Common myeloid progenitor, CD34-positive (primary cell): ENCODE results near the gene CALML4.
"Not testable (repeated sequence)": the region's sequence is repeated elsewhere in the genome, so short reads cannot be mapped to it uniquely, and the experiment has no call there.

Source experiments
- CTCF ChIA-PET: fragments of 350-600 bp; sonication (Branson Sonifier 250); formaldehyde crosslinking; loops from one replicate; lab custom pipeline; 2021; ENCODE audit warnings: antibody characterized with exemption; lab: Charles Lee
- POLR2A ChIA-PET: fragments of 350-600 bp; sonication (Branson Sonifier 250); formaldehyde crosslinking; loops from one replicate; lab custom pipeline; 2021; ENCODE audit warnings: antibody characterized with exemption; lab: Charles Lee
- DNase-seq, 3 donors: peaks; one replicate each; pipeline versions ENCODE4 v3.0.0 to v3.0.0-alpha.2; 2013
- H3K27ac ChIP-seq, 2 experiments: 1 replicate in 1 of 2; 2 replicates in 1 of 2; pipeline ENCODE4 v1.7.0; 2013; ENCODE audit warnings: inconsistent platforms in 2 of 2, low read length in 2 of 2, mild to moderate bottlenecking in 2 of 2, low read depth in 1 of 2, moderate library complexity in 1 of 2; ENCODE audit not compliant: severe bottlenecking in 2 of 2, insufficient read depth in 1 of 2, poor library complexity in 1 of 2
- H3K27me3 ChIP-seq, 5 experiments: replicated peaks in 2 of 5; 1 replicate in 3 of 5; 2 replicates in 2 of 5; pipeline versions ENCODE4 v1.6.1 to v1.7.0; 2013; ENCODE audit warnings: low read length in 4 of 5, mild to moderate bottlenecking in 2 of 5, moderate library complexity in 2 of 5, inconsistent platforms in 1 of 5; ENCODE audit not compliant: insufficient read depth in 5 of 5, control insufficient read depth in 4 of 5
- H3K36me3 ChIP-seq, 4 experiments: 1 replicate in 2 of 4; 2 replicates in 2 of 4; pipeline versions ENCODE4 v1.6.1 to v1.7.0; 2013; ENCODE audit warnings: low read length in 3 of 4, control low read depth in 1 of 4, mild to moderate bottlenecking in 1 of 4; ENCODE audit not compliant: control insufficient read depth in 4 of 4, insufficient read depth in 4 of 4
- H3K4me1 ChIP-seq, 4 experiments: 1 replicate in 3 of 4; 2 replicates in 1 of 4; pipeline versions ENCODE4 v1.6.1 to v1.7.1; 2013; ENCODE audit warnings: low read length in 3 of 4, mild to moderate bottlenecking in 3 of 4, control low read depth in 1 of 4, inconsistent platforms in 1 of 4, moderate library complexity in 1 of 4; ENCODE audit not compliant: control insufficient read depth in 4 of 4, insufficient read depth in 4 of 4; ENCODE audit errors: control extremely low read depth in 1 of 4
- H3K4me3 ChIP-seq, 7 experiments: 1 replicate in 4 of 7; 2 replicates in 3 of 7; pipeline versions ENCODE4 v1.5.1 to v1.7.0; 2013; ENCODE audit warnings: mild to moderate bottlenecking in 7 of 7, low read length in 6 of 7, moderate library complexity in 6 of 7, inconsistent platforms in 2 of 7, low read depth in 2 of 7, control low read depth in 1 of 7; ENCODE audit not compliant: insufficient read depth in 4 of 7, control insufficient read depth in 1 of 7; ENCODE audit errors: extremely low read depth in 1 of 7
- H3K9me3 ChIP-seq, 5 experiments: 1 replicate in 4 of 5; 2 replicates in 1 of 5; pipeline versions ENCODE4 v1.6.1 to v1.7.1; 2013; ENCODE audit warnings: low read length in 4 of 5, mild to moderate bottlenecking in 2 of 5, inconsistent platforms in 1 of 5, low read depth in 1 of 5, moderate library complexity in 1 of 5; ENCODE audit not compliant: control insufficient read depth in 4 of 5, insufficient read depth in 2 of 5; ENCODE audit errors: control extremely low read depth in 1 of 5
- WGBS: methylation state at CpG from one replicate; pipeline ENCODE4 v1.1.5; 2013; ENCODE audit not compliant: insufficient coverage; 5-methylcytosine and 5-hydroxymethylcytosine counted together

The CALML4 gene

GRCh38 chr15:68225442-68225841 is 20.3 kb upstream of the CALML4 start:
- H3K27ac ChIP-seq, DNase-seq, H3K4me3 ChIP-seq, H3K36me3 ChIP-seq, POLR2A ChIA-PET, H3K27me3 ChIP-seq, H3K9me3 ChIP-seq: not testable (repeated sequence)
- CTCF ChIA-PET: interaction anchor here (3.5 kb wide), 1 partner anchor 15 kb away, joined by 15 read pairs; no protein-coding TSS in a partner anchor
- whole genome bisulfite sequencing: 100% methylated on average over 2 of the region's 4 CpGs
- H3K4me1 ChIP-seq: peaks cover 0 to 48% (median 32%) of the 10 kb centered on the region in 4 experiments

GRCh38 chr15:68224546-68225250 is 19.6 kb upstream of the CALML4 start:
- Histone ChIP-seq H3K36me3 (peaks cover 0 to 12% (median 2%) of the 10 kb centered on the region in 4 experiments), H3K27ac (no peak overlapping the region), H3K27me3 (no peaks in the 10 kb centered on the region), H3K9me3 (no peaks in the 10 kb centered on the region), H3K4me3 (no peak overlapping the region), H3K4me1 (peaks cover 0 to 41% (median 25%) of the 10 kb centered on the region in 4 experiments)
- peak; percentile 68 to 94 (median 93) for DNase-seq
- POLR2A ChIA-PET: no interaction called here
- 50% methylated on average over 2 of the region's 3 CpGs for WGBS
- CTCF ChIA-PET: interaction anchor here (0.8 to 3.5 kb wide), 2 partner anchors 14 to 81 kb away, joined by 3 to 15 read pairs; no protein-coding TSS in a partner anchor

- DNase-seq: no peak
- peaks cover 0 to 17% (median 2%) of the 10 kb centered on the region in 4 experiments for H3K36me3 ChIP-seq
- H3K27ac ChIP-seq: no peak overlapping the region
- peaks cover 0 to 41% (median 24%) of the 10 kb centered on the region in 4 experiments for H3K4me1 ChIP-seq
- 69% methylated on average over 2 of the region's 3 CpGs for WGBS
- H3K4me3 ChIP-seq: no peak overlapping the region
- ChIA-PET POLR2A (no interaction called here), CTCF (interaction anchor here (0.8 to 3.5 kb wide), 2 partner anchors 14 to 82 kb away, joined by 3 to 15 read pairs; no protein-coding TSS in a partner anchor)
- H3K27me3 ChIP-seq: no peaks in the 10 kb centered on the region
- H3K9me3 ChIP-seq: no peaks in the 10 kb centered on the region
Observed at GRCh38 chr15:68224108-68224507, 19.0 kb upstream of the CALML4 start.

- ChIA-PET POLR2A (no interaction called here), CTCF (interaction anchor here (3.5 kb wide), 1 partner anchor 13 kb away, joined by 15 read pairs; no protein-coding TSS in a partner anchor)
- no peak for DNase-seq
- peaks cover 3 to 27% (median 6%) of the 10 kb centered on the region in 4 experiments for H3K36me3 ChIP-seq
- 96% methylated on average over 6 of the region's 6 CpGs for WGBS
- H3K27me3 ChIP-seq: no peaks in the 10 kb centered on the region
- H3K4me3 ChIP-seq: no peak overlapping the region
- no peak overlapping the region for H3K27ac ChIP-seq
- peaks cover 0 to 32% (median 14%) of the 10 kb centered on the region in 4 experiments for H3K4me1 ChIP-seq
- H3K9me3 ChIP-seq: no peaks in the 10 kb centered on the region
Observed at GRCh38 chr15:68223171-68223570, 18.0 kb upstream of the CALML4 start.

- Histone ChIP-seq H3K4me1 (peaks cover 0 to 24% (median 10%) of the 10 kb centered on the region in 4 experiments), H3K36me3 (peaks cover 3 to 33% (median 6%) of the 10 kb centered on the region in 4 experiments)
- DNase-seq, H3K9me3 ChIP-seq, H3K27me3 ChIP-seq, POLR2A ChIA-PET, H3K27ac ChIP-seq, H3K4me3 ChIP-seq, CTCF ChIA-PET: not testable (repeated sequence)
- WGBS: over 99% methylated on average over 14 of the region's 18 CpGs
Observed at GRCh38 chr15:68222432-68222743, 17.3 kb upstream of the CALML4 start.

- POLR2A ChIA-PET: interaction anchor here (0.6 kb wide), 1 partner anchor 85 kb away, joined by 3 read pairs; no protein-coding TSS in a partner anchor
- CTCF ChIA-PET: not testable (repeated sequence)
- 92% methylated on average over 39 of the region's 55 CpGs for WGBS
Observed at GRCh38 chr15:68221530-68222431, 16.6 kb upstream of the CALML4 start.

More at GRCh38 chr15:68221530-68222431, 16.6 kb upstream of the CALML4 start:
- H3K27ac ChIP-seq, DNase-seq, H3K9me3 ChIP-seq, H3K27me3 ChIP-seq, H3K4me3 ChIP-seq: not testable (repeated sequence)
- peaks cover 0 to 23% (median 10%) of the 10 kb centered on the region in 4 experiments for H3K4me1 ChIP-seq
- H3K36me3 ChIP-seq: peaks cover 6 to 38% (median 9%) of the 10 kb centered on the region in 4 experiments
